GM06990 (cell line): ENCODE data around the gene OR2V2.
"Not testable (repeated sequence)": the region's sequence is repeated elsewhere in the genome, so short reads cannot be mapped to it uniquely, and the experiment has no call there.

Experiments
- DNase-seq: peaks from one replicate; pipeline ENCODE4 v3.0.0-alpha.2; 2011; ENCODE audit not compliant: insufficient read length; ENCODE audit errors: extremely low read depth
- H3K27me3 ChIP-seq: replicated peaks from 2 replicates; pipeline ENCODE4 v1.6.0; 2011; ENCODE audit warnings: low read length; ENCODE audit not compliant: control insufficient read depth, insufficient read depth
- H3K36me3 ChIP-seq: 2 replicates; pipeline ENCODE4 v1.5.1; 2011; ENCODE audit warnings: low read length; ENCODE audit not compliant: control insufficient read depth, insufficient read depth
- H3K4me3 ChIP-seq: replicated peaks from 2 replicates; pipeline ENCODE4 v1.5.1; 2011; ENCODE audit warnings: low read depth, mild to moderate bottlenecking, control low read depth, low read length
- CTCF ChIP-seq: IDR thresholded peaks from 2 replicates; pipeline ENCODE4 v1.5.1; 2011; ENCODE audit warnings: low read length, control low read depth, mild to moderate bottlenecking, inconsistent platforms; ENCODE audit not compliant: insufficient read depth, poor library complexity, severe bottlenecking

The OR2V2 gene

GRCh38 chr5:181170996-181171395, 23.6 kb downstream of the OR2V2 start:
- no peak for TF ChIP-seq CTCF
- DNase-seq: no peak
- Histone ChIP-seq H3K36me3 (no peaks in the 10 kb centered on the region), H3K4me3 (no peak overlapping the region), H3K27me3 (no peaks in the 10 kb centered on the region)

- no peak for TF ChIP-seq CTCF
- H3K36me3 ChIP-seq: no peaks in the 10 kb centered on the region
- H3K4me3 ChIP-seq: no peak overlapping the region
- no peak for DNase-seq
- no peaks in the 10 kb centered on the region for H3K27me3 ChIP-seq
Measured at GRCh38 chr5:181171782-181172181, 24.4 kb downstream of the OR2V2 start.

GRCh38 chr5:181173027-181173419, 25.6 kb downstream of the OR2V2 start:
- peak; percentile 52 for TF ChIP-seq CTCF
- Histone ChIP-seq H3K27me3 (no peaks in the 10 kb centered on the region), H3K4me3 (peak overlapping the region; percentile 57), H3K36me3 (no peaks in the 10 kb centered on the region)
- DNase-seq: no peak

- no peak for TF ChIP-seq CTCF
- Histone ChIP-seq H3K36me3 (no peaks in the 10 kb centered on the region), H3K4me3 (peak overlapping the region; percentile 57), H3K27me3 (no peaks in the 10 kb centered on the region)
- DNase-seq: peak; percentile 88
Measured at GRCh38 chr5:181173420-181174342, 26.3 kb downstream of the OR2V2 start.

GRCh38 chr5:181176254-181176952, 29.0 kb downstream of the OR2V2 start:
- Histone ChIP-seq H3K4me3 (no peak overlapping the region), H3K27me3 (no peaks in the 10 kb centered on the region), H3K36me3 (no peaks in the 10 kb centered on the region)
- DNase-seq: no peak
- TF ChIP-seq CTCF: no peak

- H3K36me3 ChIP-seq, H3K4me3 ChIP-seq, H3K27me3 ChIP-seq, DNase-seq: not testable (repeated sequence)
Measured at GRCh38 chr5:181177559-181177958, 30.2 kb downstream of the OR2V2 start.
